ENCODE measurements around the gene UNC5C.

Gene UNC5C

GRCh38 chr4:95360256-95360903 is 188.4 kb downstream of the UNC5C start:
- in situ Hi-C loops (cut with MboI; ENCODE audit: low sequenced_read_pairs): no loop called here

- in situ Hi-C loops (cut with MboI; ENCODE audit: low sequenced_read_pairs): no loop called here
Observed at GRCh38 chr4:95358421-95358820, 190.4 kb downstream of the UNC5C start.

GRCh38 chr4:95355021-95355420 is 193.8 kb downstream of the UNC5C start:
- in situ Hi-C loops (cut with MboI; ENCODE audit: low sequenced_read_pairs): no loop called here

GRCh38 chr4:95348418-95348817 is 200.4 kb downstream of the UNC5C start:
- in situ Hi-C loops (cut with MboI; ENCODE audit: low sequenced_read_pairs): no loop called here

- in situ Hi-C loops (cut with MboI; ENCODE audit: low sequenced_read_pairs): no loop called here
Observed at GRCh38 chr4:95343235-95343634, 205.5 kb downstream of the UNC5C start.

GRCh38 chr4:95340191-95340590 is 208.6 kb downstream of the UNC5C start:
- in situ Hi-C loops (cut with MboI; ENCODE audit: low sequenced_read_pairs): no loop called here

GRCh38 chr4:95325665-95326064 is 223.1 kb downstream of the UNC5C start:
- in situ Hi-C loops (cut with MboI; ENCODE audit: low sequenced_read_pairs): no loop called here

GRCh38 chr4:95319169-95319568 is 229.6 kb downstream of the UNC5C start:
- in situ Hi-C loops (cut with MboI; ENCODE audit: low sequenced_read_pairs): no loop called here

- in situ Hi-C loops (cut with MboI; ENCODE audit: low sequenced_read_pairs): no loop called here
Observed at GRCh38 chr4:95318483-95318882, 230.3 kb downstream of the UNC5C start.

- in situ Hi-C loops (cut with MboI; ENCODE audit: low sequenced_read_pairs): no loop called here
Observed at GRCh38 chr4:95318044-95318443, 230.7 kb downstream of the UNC5C start.

GRCh38 chr4:95317085-95317793 is 231.5 kb downstream of the UNC5C start:
- in situ Hi-C loops (cut with MboI; ENCODE audit: low sequenced_read_pairs): no loop called here

GRCh38 chr4:95314573-95314972 is 234.2 kb downstream of the UNC5C start:
- in situ Hi-C loops (cut with MboI; ENCODE audit: low sequenced_read_pairs): no loop called here

- in situ Hi-C loops (cut with MboI; ENCODE audit: low sequenced_read_pairs): no loop called here
Observed at GRCh38 chr4:95304898-95305297, 243.9 kb downstream of the UNC5C start.

- in situ Hi-C loops (cut with MboI; ENCODE audit: low sequenced_read_pairs): no loop called here
Observed at GRCh38 chr4:95300304-95300703, 248.5 kb downstream of the UNC5C start.

- in situ Hi-C loops (cut with MboI; ENCODE audit: low sequenced_read_pairs): no loop called here
Observed at GRCh38 chr4:95296052-95296451, 252.7 kb downstream of the UNC5C start.

GRCh38 chr4:95295157-95295556 is 253.6 kb downstream of the UNC5C start:
- in situ Hi-C loops (cut with MboI; ENCODE audit: low sequenced_read_pairs): no loop called here

- in situ Hi-C loops (cut with MboI; ENCODE audit: low sequenced_read_pairs): no loop called here
Observed at GRCh38 chr4:95294321-95294720, 254.5 kb downstream of the UNC5C start.

- in situ Hi-C loops (cut with MboI; ENCODE audit: low sequenced_read_pairs): no loop called here
Observed at GRCh38 chr4:95293014-95293413, 255.8 kb downstream of the UNC5C start.

GRCh38 chr4:95290702-95291101 is 258.1 kb downstream of the UNC5C start:
- in situ Hi-C loops (cut with MboI; ENCODE audit: low sequenced_read_pairs): no loop called here

GRCh38 chr4:95289028-95289634 is 259.6 kb downstream of the UNC5C start:
- in situ Hi-C loops (cut with MboI; ENCODE audit: low sequenced_read_pairs): no loop called here

GRCh38 chr4:95288552-95288951 is 260.2 kb downstream of the UNC5C start:
- in situ Hi-C loops (cut with MboI; ENCODE audit: low sequenced_read_pairs): no loop called here

GRCh38 chr4:95285797-95286196 is 263.0 kb downstream of the UNC5C start:
- in situ Hi-C loops (cut with MboI; ENCODE audit: low sequenced_read_pairs): no loop called here
